Measurements from ENCODE around the gene SHROOM3.

SHROOM3 gene

DNA sequence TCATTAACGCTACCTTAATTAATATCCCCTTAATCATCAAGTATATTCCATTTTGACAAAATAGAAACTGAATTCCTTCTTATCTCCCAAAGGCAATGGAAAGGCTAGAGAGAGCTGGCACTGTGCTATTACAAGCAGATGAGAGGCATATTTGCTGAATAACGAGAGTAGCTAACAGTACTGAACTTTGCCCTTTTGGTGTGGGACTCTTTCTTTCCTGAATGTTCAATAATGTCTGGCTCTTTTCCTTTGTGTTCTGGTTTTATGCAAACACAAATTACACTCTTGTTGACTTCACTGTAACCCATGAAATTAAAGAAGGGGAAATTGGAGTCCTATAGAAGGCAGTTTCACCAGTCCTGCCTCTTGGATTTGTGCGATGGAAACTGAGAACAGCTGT, 63.5 kb downstream of the SHROOM3 start:
- ATAC-seq, result no peak
- H3K4me1 Mint-ChIP-seq, result peaks cover 33% of the 10 kb centered on the region
- H3K27me3 Mint-ChIP-seq, result peaks cover 8% of the 10 kb centered on the region
- H3K36me3 Mint-ChIP-seq, result no peaks in the 10 kb centered on the region
- H3K9me3 Mint-ChIP-seq, result peaks cover 2% of the 10 kb centered on the region
- H3K27ac Mint-ChIP-seq, result peak overlapping the region; percentile 26
- H3K4me3 Mint-ChIP-seq, result no peak overlapping the region

DNA sequence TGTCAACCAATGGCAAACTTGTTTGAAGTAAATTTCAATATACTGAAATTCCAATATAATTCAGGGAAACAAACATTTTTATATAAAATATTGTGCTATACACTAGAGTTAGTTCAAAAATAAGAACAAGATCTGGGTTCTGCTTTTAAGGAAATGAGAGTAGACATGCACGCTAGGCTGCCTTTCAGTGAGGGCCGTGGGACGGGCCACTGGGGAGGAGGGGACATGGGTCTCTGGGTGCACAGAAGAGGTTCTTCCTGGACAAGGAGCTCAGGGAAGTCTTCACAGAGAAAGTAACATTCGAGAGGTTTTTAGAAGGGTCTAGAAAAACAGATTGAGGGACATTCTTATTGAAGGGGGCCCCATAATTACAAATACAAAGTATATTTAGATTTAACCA, 64.4 kb downstream of the SHROOM3 start:
- Mint-ChIP-seq H3K9me3 (peaks cover 2% of the 10 kb centered on the region), H3K4me1 (peaks cover 33% of the 10 kb centered on the region), H3K27ac (peak overlapping the region; percentile 26), H3K27me3 (no peaks in the 10 kb centered on the region), H3K4me3 (peak overlapping the region; percentile 55), H3K36me3 (no peaks in the 10 kb centered on the region)
- ATAC-seq, result peak; percentile 93

DNA sequence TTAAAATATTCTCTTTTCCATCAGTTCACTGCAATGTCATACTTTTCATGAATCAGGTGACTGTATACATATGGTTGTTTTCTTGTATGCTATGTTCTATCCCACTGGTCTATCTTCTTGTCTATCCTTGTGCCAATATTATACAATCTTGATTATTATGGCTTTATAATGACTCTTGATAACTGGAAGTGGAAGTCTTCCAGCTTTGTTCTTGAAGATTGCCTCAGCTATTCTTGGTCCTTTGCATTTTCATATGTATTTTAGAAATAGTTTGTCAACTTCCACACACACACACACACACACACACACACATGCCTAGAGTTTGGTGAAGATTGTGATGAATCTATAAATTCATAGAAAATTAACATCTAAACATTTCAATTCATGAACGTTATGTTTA, 67.9 kb downstream of the SHROOM3 start:
- no peaks in the 10 kb centered on the region for H3K36me3 Mint-ChIP-seq
- no peak overlapping the region for H3K27ac Mint-ChIP-seq
- peaks cover 2% of the 10 kb centered on the region for H3K9me3 Mint-ChIP-seq
- no peak for ATAC-seq
- H3K4me3 Mint-ChIP-seq, result no peak overlapping the region
- H3K27me3 Mint-ChIP-seq, result no peaks in the 10 kb centered on the region
- H3K4me1 Mint-ChIP-seq, result peaks cover 27% of the 10 kb centered on the region

DNA sequence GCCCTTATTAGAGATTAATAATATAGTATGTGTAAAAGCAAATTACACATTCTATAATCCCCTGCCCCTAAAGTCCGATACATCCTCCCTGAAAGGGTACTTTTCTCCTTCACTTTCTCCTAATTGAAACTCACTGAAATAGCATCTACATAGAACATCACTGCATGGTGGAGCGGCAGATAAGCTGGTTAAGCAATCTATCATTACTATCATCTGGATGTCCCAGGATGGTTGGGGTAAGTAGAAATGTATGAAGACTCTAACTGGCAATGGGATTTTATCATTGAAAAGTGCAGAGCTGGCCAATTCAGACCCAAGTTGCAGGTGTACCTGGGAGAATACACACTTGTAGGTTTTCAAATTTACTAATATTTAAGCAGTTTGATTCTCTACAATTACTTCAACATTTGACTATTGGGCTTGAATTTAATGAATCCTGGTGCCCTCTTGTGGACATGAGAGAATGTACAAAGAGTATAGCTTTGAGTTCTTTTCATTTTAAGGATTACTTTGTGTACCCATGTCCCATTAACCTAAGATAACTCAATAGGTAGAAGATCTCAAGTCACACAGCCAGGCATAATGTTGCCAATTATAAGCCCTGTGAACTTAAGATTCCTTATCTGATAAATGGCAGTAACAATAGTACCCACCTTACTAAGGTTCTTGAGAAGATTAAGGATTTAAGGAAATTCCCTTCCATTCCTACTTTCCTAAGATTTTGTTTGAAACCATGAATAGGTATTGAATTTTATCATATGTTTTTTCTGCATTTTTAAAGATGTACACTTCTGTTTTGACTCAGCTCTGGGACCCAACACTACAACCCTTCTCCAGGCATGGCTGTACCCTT, 69.8 kb downstream of the SHROOM3 start:
- H3K27ac Mint-ChIP-seq, result no peak overlapping the region
- no peak overlapping the region for H3K4me3 Mint-ChIP-seq
- peaks cover 2% of the 10 kb centered on the region for H3K9me3 Mint-ChIP-seq
- H3K27me3 Mint-ChIP-seq, result no peaks in the 10 kb centered on the region
- no peak for ATAC-seq
- no peaks in the 10 kb centered on the region for H3K36me3 Mint-ChIP-seq
- H3K4me1 Mint-ChIP-seq, result peaks cover 7% of the 10 kb centered on the region

DNA sequence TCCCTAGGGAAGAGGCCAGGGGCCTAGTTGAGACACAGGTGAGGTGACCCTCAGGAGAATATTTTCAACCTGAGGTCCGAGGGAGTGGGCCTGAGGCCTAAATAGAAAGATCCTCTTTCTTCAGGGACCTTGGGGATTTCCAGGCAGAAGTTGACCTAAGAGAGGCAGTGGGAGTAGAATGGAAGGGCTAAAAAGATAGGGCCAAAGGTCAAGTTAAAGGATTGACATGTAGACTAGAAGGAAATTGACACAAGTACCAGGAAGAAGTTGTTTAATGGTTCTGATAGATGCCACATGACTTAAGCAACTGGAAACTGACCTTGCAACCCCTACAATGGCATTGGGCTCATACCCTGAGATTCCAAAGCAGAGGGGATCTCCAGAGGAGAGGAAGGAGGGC, 76.9 kb downstream of the SHROOM3 start:
- Mint-ChIP-seq H3K4me3 (no peak overlapping the region), H3K27me3 (no peaks in the 10 kb centered on the region), H3K27ac (no peak overlapping the region), H3K36me3 (no peaks in the 10 kb centered on the region), H3K9me3 (peaks cover 3% of the 10 kb centered on the region), H3K4me1 (peaks cover 7% of the 10 kb centered on the region)
- no peak for ATAC-seq

DNA sequence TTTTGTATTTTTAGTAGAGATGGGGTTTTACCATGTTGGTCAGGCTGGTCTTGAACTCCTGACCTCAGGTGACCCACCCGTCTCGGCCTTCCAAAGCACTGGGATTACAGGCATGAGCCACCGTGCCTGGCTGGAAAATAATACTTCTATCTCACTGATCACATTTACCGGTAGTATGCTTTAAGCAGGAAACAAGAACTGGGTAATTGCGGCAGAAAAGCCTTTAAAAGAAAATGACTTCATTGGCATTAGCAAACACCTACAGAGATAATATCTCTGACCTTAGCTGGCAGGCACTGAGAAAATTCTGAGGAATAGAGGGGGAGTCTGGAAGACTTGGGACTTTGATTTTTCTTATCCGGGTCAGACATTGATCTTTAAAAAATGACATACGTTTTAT, 78.5 kb downstream of the SHROOM3 start:
- peaks cover 5% of the 10 kb centered on the region for H3K9me3 Mint-ChIP-seq
- no peak for ATAC-seq
- no peaks in the 10 kb centered on the region for H3K36me3 Mint-ChIP-seq
- H3K4me1 Mint-ChIP-seq, result peaks cover 11% of the 10 kb centered on the region
- H3K27ac Mint-ChIP-seq, result no peak overlapping the region
- H3K27me3 Mint-ChIP-seq, result peaks cover 5% of the 10 kb centered on the region
- H3K4me3 Mint-ChIP-seq, result no peak overlapping the region

DNA sequence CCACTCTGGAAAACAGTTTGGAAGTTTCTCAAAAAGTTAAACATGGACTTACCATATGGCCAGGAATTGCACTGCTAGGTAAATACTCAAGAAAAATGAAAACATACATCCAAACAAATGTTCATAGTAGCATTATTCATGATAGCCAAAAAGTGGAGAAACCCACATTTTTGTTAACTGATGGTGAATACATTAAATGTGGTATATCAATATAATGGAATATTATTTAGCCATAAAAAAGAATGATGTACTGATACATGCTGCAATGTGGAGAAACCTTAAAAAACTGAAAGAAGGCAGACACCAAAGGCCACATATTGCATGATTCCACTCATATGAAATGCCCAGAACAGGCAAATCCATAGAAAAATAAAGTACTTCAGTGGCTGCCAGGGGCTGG, 79.1 kb downstream of the SHROOM3 start:
- no peaks in the 10 kb centered on the region for H3K36me3 Mint-ChIP-seq
- no peak overlapping the region for H3K27ac Mint-ChIP-seq
- peaks cover 13% of the 10 kb centered on the region for H3K4me1 Mint-ChIP-seq
- no peak for ATAC-seq
- H3K27me3 Mint-ChIP-seq, result peaks cover 9% of the 10 kb centered on the region
- H3K4me3 Mint-ChIP-seq, result no peak overlapping the region
- peaks cover 6% of the 10 kb centered on the region for H3K9me3 Mint-ChIP-seq

DNA sequence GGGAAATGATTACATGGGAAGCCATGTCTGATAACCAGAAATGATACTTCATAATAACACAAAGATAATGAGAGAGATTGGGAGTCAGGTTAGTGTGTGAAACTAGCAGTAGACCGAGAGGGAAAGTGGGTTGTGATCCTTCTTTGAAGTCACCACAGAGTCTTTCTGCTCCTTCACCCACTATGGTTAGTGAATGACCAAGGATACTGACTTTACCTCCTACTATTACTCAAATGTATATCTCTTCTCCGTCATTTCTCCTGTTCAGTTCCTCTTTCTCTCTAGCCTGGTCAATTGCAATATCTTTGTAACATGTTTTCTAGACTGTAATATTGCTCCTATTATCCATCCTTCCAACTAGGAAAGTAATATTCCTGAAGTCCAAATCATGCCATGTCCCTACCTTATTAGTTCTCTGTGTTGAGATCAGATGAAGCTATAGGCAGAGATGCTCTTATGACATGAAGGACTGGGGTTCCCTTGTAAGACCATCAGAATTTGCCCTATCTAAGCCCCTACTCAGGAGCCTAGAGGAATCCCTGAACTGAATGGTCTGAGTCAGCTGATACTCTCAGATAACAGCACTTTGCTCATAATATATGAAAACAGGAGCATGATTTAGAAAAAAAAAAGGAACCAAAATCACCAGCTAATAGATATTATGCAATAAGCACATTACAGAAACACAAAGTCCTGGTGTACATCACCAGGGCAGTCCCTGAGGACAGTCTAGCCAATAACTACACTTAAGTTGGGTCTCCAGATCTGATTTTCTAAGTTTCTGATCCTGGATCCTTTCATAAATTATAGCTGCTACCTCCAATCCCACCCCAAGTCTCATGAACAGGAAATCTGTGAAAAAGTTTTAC, 81.2 kb downstream of the SHROOM3 start:
- Mint-ChIP-seq H3K4me1 (peaks cover 13% of the 10 kb centered on the region), H3K27me3 (peaks cover 9% of the 10 kb centered on the region), H3K36me3 (no peaks in the 10 kb centered on the region), H3K4me3 (no peak overlapping the region), H3K27ac (no peak overlapping the region), H3K9me3 (peaks cover 6% of the 10 kb centered on the region)
- ATAC-seq, result peak; percentile 82

DNA sequence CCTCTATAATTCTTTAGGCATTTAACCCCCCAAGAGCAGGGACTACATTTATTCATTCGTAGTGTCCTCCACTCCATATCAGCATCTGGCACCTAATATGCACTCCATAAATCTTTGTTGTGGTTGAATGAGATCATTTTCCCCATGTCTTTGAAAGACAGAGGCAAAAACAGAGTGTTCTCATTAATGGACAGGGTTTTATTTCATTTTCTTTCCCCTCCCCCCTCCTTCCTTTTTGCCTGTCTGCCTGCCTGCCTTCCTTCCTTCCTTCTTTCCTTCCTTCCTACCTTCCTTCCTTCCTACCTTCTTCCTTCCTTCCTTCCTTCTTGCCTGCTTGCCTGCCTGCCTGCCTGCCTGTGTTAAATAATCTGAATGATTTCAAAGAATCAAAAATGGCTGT, 83.2 kb downstream of the SHROOM3 start:
- no peak overlapping the region for H3K4me3 Mint-ChIP-seq
- H3K27ac Mint-ChIP-seq, result peak overlapping the region; percentile 45
- no peak for ATAC-seq
- no peaks in the 10 kb centered on the region for H3K36me3 Mint-ChIP-seq
- H3K9me3 Mint-ChIP-seq, result peaks cover 6% of the 10 kb centered on the region
- H3K4me1 Mint-ChIP-seq, result peaks cover 13% of the 10 kb centered on the region
- H3K27me3 Mint-ChIP-seq, result peaks cover 9% of the 10 kb centered on the region

DNA sequence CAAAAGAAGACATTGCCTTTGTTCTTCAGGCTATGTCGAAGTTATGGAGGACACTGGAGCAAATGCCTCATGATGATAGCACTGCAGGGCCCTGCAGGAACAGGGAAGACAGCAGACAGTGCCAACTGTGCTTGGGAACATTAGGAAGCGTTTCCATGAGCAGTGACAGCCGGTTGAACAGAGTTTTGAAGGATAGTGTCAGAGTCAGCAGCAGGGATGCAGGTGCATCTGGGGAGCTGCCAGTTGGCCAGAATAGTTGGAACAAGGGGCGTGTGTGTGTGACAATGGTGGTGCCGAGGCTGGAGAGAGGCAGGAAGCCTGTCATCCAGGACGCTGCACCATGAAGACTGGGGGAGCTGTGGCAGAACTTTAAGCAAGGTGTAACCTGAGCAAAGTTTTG, 88.6 kb downstream of the SHROOM3 start:
- ATAC-seq, result no peak
- Mint-ChIP-seq H3K27ac (no peak overlapping the region), H3K4me3 (no peak overlapping the region), H3K4me1 (peaks cover 1% of the 10 kb centered on the region), H3K27me3 (peaks cover 9% of the 10 kb centered on the region), H3K36me3 (no peaks in the 10 kb centered on the region), H3K9me3 (no peaks in the 10 kb centered on the region)

DNA sequence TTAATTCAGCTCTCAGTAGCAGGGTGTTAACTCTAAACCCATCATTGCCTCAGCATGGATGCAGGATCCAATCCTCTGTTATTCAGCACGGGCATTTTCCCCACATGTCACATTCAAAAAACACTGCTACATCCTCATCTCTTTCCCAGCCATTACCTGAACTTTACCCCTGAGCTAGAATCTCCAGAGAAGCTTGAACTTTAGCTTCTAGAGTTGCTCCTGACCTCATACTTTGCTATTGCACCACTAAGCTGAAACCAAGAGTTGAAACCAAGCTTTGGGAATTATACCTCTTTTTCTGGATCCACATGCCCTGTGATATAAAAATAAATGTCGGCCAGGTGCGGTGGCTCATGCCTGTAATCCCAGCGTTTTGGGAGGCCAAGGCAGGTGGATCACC, 90.7 kb downstream of the SHROOM3 start:
- no peaks in the 10 kb centered on the region for H3K36me3 Mint-ChIP-seq
- H3K4me3 Mint-ChIP-seq, result no peak overlapping the region
- no peak overlapping the region for H3K27ac Mint-ChIP-seq
- H3K9me3 Mint-ChIP-seq, result no peaks in the 10 kb centered on the region
- no peak for ATAC-seq
- H3K27me3 Mint-ChIP-seq, result peaks cover 6% of the 10 kb centered on the region
- H3K4me1 Mint-ChIP-seq, result no peaks in the 10 kb centered on the region

DNA sequence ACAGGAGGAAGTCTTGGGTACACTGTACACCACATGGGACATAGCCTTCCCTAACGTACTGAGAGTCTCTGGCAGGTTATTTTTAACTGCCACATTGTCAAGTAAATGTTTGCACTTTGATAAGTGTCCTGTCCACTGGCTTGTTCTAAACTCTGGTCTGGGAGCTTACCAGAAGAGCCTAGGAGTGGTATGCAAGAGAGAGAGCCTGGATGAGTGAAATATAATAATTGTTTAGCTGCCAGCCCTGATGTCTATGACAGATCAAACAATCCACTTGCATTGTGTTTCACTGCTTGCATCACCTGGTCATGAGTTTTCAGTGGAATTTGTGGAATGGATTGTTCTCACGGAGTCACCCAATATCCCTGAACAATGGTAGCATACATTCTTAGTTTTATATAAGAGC, 91.6 kb downstream of the SHROOM3 start:
- no peaks in the 10 kb centered on the region for H3K4me1 Mint-ChIP-seq
- H3K27ac Mint-ChIP-seq, result no peak overlapping the region
- H3K36me3 Mint-ChIP-seq, result no peaks in the 10 kb centered on the region
- ATAC-seq, result no peak
- H3K4me3 Mint-ChIP-seq, result no peak overlapping the region
- H3K27me3 Mint-ChIP-seq, result peaks cover 6% of the 10 kb centered on the region
- H3K9me3 Mint-ChIP-seq, result no peaks in the 10 kb centered on the region

DNA sequence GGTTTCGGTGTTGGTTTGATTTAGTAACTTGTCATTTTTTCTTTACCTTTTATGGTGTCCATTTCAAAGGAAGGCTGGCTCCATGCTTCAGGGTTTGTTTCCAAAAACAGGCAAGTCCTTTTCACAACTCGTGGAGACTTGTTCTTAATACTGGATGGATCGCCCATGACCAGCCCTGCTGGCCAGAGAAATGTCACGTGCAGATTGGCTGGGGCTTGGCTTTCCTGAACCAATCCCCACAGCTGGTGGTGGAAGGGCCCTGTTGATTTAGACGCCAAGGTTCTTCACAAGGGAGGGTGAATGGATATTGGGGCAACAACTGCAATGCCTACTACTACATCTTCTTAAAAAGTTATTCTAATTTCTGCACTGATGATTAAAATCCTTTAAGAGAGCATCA, 92.6 kb downstream of the SHROOM3 start:
- Mint-ChIP-seq H3K27me3 (peaks cover 6% of the 10 kb centered on the region), H3K4me3 (no peak overlapping the region), H3K4me1 (no peaks in the 10 kb centered on the region), H3K9me3 (no peaks in the 10 kb centered on the region), H3K36me3 (no peaks in the 10 kb centered on the region), H3K27ac (no peak overlapping the region)
- no peak for ATAC-seq

DNA sequence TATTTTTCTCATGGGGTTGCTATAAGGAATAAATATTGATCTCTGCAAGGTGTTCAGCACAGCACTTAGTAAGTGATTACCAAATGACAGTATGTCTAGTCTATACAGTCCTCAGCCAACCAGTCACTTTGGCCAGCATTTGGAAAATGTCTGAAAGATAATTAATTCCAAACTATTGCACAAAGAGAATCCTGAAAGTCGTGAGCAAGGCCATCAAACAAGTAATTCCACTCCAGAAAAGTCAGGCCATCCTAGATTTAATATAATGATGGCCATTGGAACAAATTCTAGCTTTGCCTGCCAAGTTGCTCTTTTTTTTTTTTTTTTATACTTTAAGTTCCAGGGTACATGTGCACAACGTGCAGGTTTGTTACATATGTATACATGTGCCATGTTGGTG, 96.6 kb downstream of the SHROOM3 start:
- Mint-ChIP-seq H3K9me3 (no peaks in the 10 kb centered on the region), H3K4me3 (no peak overlapping the region), H3K36me3 (no peaks in the 10 kb centered on the region), H3K27me3 (peaks cover 6% of the 10 kb centered on the region), H3K27ac (no peak overlapping the region), H3K4me1 (no peaks in the 10 kb centered on the region)
- ATAC-seq, result no peak

DNA sequence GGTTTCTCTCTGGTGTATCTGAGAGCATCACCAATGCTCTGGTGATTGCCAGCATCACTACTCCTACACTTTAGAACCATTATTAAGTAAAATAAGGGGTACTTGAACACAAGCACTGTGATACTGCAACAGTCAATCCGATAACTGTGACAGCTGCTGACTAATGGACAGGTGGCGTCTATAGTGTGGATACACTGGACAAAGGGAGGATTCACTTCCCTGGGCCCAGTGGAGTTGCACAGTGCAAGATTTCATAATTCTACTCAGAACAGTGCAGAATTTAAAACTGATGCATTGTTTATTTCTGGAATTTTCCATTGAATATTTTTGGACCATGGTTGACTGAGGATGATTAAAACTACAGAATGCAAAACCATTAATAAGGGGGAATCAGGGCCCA, 97.8 kb downstream of the SHROOM3 start:
- Mint-ChIP-seq H3K27me3 (peaks cover 9% of the 10 kb centered on the region), H3K9me3 (no peaks in the 10 kb centered on the region), H3K4me3 (no peak overlapping the region), H3K27ac (no peak overlapping the region), H3K36me3 (no peaks in the 10 kb centered on the region), H3K4me1 (no peaks in the 10 kb centered on the region)
- ATAC-seq, result no peak

DNA sequence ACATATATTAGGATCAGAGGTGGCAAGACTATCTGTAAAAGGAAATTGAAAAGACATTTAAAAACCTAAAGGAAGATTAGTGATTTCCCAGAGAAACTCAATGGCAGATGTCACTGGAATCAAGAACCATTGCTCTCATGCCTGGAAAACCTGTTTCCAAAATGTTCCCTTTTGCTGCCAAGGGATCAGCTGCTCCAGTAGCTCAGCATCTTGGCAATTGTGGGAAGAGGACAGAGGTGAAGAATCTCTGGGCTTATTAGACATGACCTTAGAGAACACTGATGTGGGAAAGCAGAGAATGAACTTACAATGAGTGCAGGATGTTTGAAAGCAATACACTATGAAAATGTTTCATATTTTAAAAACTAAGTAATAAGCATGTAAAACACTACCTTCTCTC, 98.3 kb downstream of the SHROOM3 start:
- peaks cover 14% of the 10 kb centered on the region for H3K27me3 Mint-ChIP-seq
- no peaks in the 10 kb centered on the region for H3K36me3 Mint-ChIP-seq
- ATAC-seq, result no peak
- H3K27ac Mint-ChIP-seq, result no peak overlapping the region
- H3K4me1 Mint-ChIP-seq, result no peaks in the 10 kb centered on the region
- H3K9me3 Mint-ChIP-seq, result no peaks in the 10 kb centered on the region
- H3K4me3 Mint-ChIP-seq, result no peak overlapping the region

All from stimulated activated memory B cell treated with anti-CD40 and anti-IgM and Interleukin-4, amounts not matched to agents 10 μg/mL and 1 μg/mL and 100 μg/mL, for 72 hours (primary cell).